Chondrocyte (in vitro differentiated cells): ENCODE results near the gene GATA6. TPM values are rescaled to one million over a fixed set of nuclear protein-coding genes. Genes with fewer than 3 reads are reported as not detected.
"Not testable (repeated sequence)": the region's sequence is repeated elsewhere in the genome, so short reads cannot be mapped to it uniquely, and the experiment has no call there.

ENCODE experiments used
- DNase-seq: peaks from one replicate; pipeline ENCODE4 v3.0.0; 2021; ENCODE audit warnings: mixed read lengths, low spot score
- H3K27ac Mint-ChIP-seq: one replicate; pipeline ENCODE4 v1.8.0; 2021; ENCODE audit warnings: mild to moderate bottlenecking, moderate library complexity, mixed read lengths; ENCODE audit not compliant: unreplicated experiment
- H3K27me3 Mint-ChIP-seq: 2 replicates; pipeline ENCODE4 v1.8.0; 2021; ENCODE audit warnings: low read depth, mixed read lengths
- H3K36me3 Mint-ChIP-seq: 2 replicates; pipeline ENCODE4 v1.8.0; 2021; ENCODE audit warnings: low read depth, mixed read lengths
- H3K4me1 Mint-ChIP-seq: 2 replicates; pipeline ENCODE4 v1.8.0; 2021; ENCODE audit warnings: low read depth, mild to moderate bottlenecking, mixed read lengths
- H3K4me3 Mint-ChIP-seq: one replicate; pipeline ENCODE4 v1.8.0; 2021; ENCODE audit warnings: mild to moderate bottlenecking, moderate library complexity, mixed read lengths; ENCODE audit not compliant: unreplicated experiment
- H3K9me3 Mint-ChIP-seq: 2 replicates; pipeline ENCODE4 v1.8.0; 2021; ENCODE audit warnings: low read depth, mixed read lengths
- CTCF ChIP-seq: fragments of 200-600 bp; sonication (generic); IDR thresholded peaks from 2 replicates; pipeline ENCODE4 v1.5.0; 2021; ENCODE audit warnings: antibody characterized with exemption, mild to moderate bottlenecking, moderate library complexity
- total RNA-seq: library from RNA; stranded (reverse); gene quantifications from 3 replicates; pipeline ENCODE4 v1.2.1, GENCODE V29; 2021

GATA6 gene
- total RNA-seq, 1 donor from 2014 or later = 13.1 TPM

GRCh38 chr18:22183698-22184170 lies 14.3 kb downstream of the GATA6 start:
- DNase-seq = no peak
- no peak for TF ChIP-seq CTCF
- H3K9me3 Mint-ChIP-seq = no peaks in the 10 kb centered on the region
- no peaks in the 10 kb centered on the region for H3K27me3 Mint-ChIP-seq
- H3K36me3 Mint-ChIP-seq = peaks cover 11% of the 10 kb centered on the region
- H3K4me3 Mint-ChIP-seq = no peak overlapping the region
- no peak overlapping the region for H3K27ac Mint-ChIP-seq
- H3K4me1 Mint-ChIP-seq = no peaks in the 10 kb centered on the region

- not testable (repeated sequence) for H3K4me3 Mint-ChIP-seq, H3K9me3 Mint-ChIP-seq, H3K4me1 Mint-ChIP-seq, DNase-seq, H3K27ac Mint-ChIP-seq, H3K27me3 Mint-ChIP-seq
- peaks cover 13% of the 10 kb centered on the region for H3K36me3 Mint-ChIP-seq
These were observed 15.2 kb downstream of the GATA6 start for GRCh38 chr18:22184573-22184972.

GRCh38 chr18:22185273-22185672 lies 15.9 kb downstream of the GATA6 start:
- Mint-ChIP-seq H3K4me3 (no peak overlapping the region), H3K4me1 (peaks cover under 1% of the 10 kb centered on the region), H3K36me3 (peaks cover 13% of the 10 kb centered on the region)

GRCh38 chr18:22185771-22186386 lies 16.5 kb downstream of the GATA6 start:
- DNase-seq = no peak
- H3K4me3 Mint-ChIP-seq = no peak overlapping the region
- TF ChIP-seq CTCF = no peak
- H3K36me3 Mint-ChIP-seq = peaks cover 15% of the 10 kb centered on the region
- H3K9me3 Mint-ChIP-seq = no peaks in the 10 kb centered on the region
- H3K4me1 Mint-ChIP-seq = peaks cover 7% of the 10 kb centered on the region
- H3K27ac Mint-ChIP-seq = no peak overlapping the region
- no peaks in the 10 kb centered on the region for H3K27me3 Mint-ChIP-seq

More at GRCh38 chr18:22185273-22185672, 15.9 kb downstream of the GATA6 start:
- H3K9me3 Mint-ChIP-seq = no peaks in the 10 kb centered on the region
- TF ChIP-seq CTCF = no peak
- no peaks in the 10 kb centered on the region for H3K27me3 Mint-ChIP-seq
- no peak for DNase-seq
- no peak overlapping the region for H3K27ac Mint-ChIP-seq

- H3K4me1 Mint-ChIP-seq = peaks cover 9% of the 10 kb centered on the region
- no peaks in the 10 kb centered on the region for H3K27me3 Mint-ChIP-seq
- H3K36me3 Mint-ChIP-seq = peaks cover 15% of the 10 kb centered on the region
- no peak for TF ChIP-seq CTCF
- DNase-seq = no peak
- H3K9me3 Mint-ChIP-seq = no peaks in the 10 kb centered on the region
- H3K4me3 Mint-ChIP-seq = no peak overlapping the region
- no peak overlapping the region for H3K27ac Mint-ChIP-seq
These were observed 17.1 kb downstream of the GATA6 start for GRCh38 chr18:22186484-22186971.
